ENCODE data around the gene GDPD4. TPM values are rescaled to one million over a fixed set of nuclear protein-coding genes. Genes with fewer than 3 reads are reported as not detected.

GDPD4 gene
- total and polyA plus RNA-seq, 9 of the 15 experiments (the other 6 are each of a cell fraction or from before 2014, with no cell fraction given): 0.40 TPM; not detected in 8

GRCh38 chr11:77340501-77340900 is 39.0 kb upstream of the GDPD4 start:
- ChIA-PET CTCF (ENCODE audit: low intra/inter-chr PET ratio) (no interaction called here), POLR2A (no interaction called here)
- Histone ChIP-seq H2AFZ (ENCODE audit: low read depth, low read length) (no peak overlapping the region), H3K9me3 (replicated peaks; ENCODE audit: control insufficient read depth, insufficient read depth, low read depth, low read length) (no peaks in the 10 kb centered on the region), H3K4me3 (no peak overlapping the region), H3K36me3 (ENCODE audit: control insufficient read depth, insufficient read depth, low read length) (no peaks in the 10 kb centered on the region), H3K27ac (ENCODE audit: extremely low read depth, low read depth, low read length) (no peak overlapping the region), H3K4me2 (ENCODE audit: insufficient read depth, low read length) (no peak overlapping the region), H3K9me1 (ENCODE audit: control insufficient read depth, insufficient read depth, low read length) (no peaks in the 10 kb centered on the region), H4K20me1 (replicated peaks; ENCODE audit: control insufficient read depth, insufficient read depth, low read length) (no peaks in the 10 kb centered on the region), H3K4me1 (replicated peaks in 1 of 2; ENCODE audit: control insufficient read depth in 2 of 2, insufficient read depth in 2 of 2, low read length in 2 of 2) (no peaks in the 10 kb centered on the region), H3K79me2 (ENCODE audit: control insufficient read depth, insufficient read depth, low read length) (no peaks in the 10 kb centered on the region), H3K9ac (ENCODE audit: insufficient read depth in 1 of 2, low read depth in 2 of 2, low read length in 2 of 2) (no peak overlapping the region), H3K27me3 (ENCODE audit: control insufficient read depth in 2 of 2, insufficient read depth in 2 of 2, low read length in 2 of 2) (peaks cover 0 to 4% of the 10 kb centered on the region in 2 experiments; a peak in 2 of 5 replicates)
- intact Hi-C loops (cut with micrococcal nuclease): no loop called here
- 0 out of 2 replicates have a peak, but pooled peaks have one; percentile 9 for TF ChIP-seq TCF3 (CRISPR knock-in tag; IDR thresholded peaks at IDR 0.05)
- no peak for TF ChIP-seq FOXO4 (CRISPR knock-in tag; IDR thresholded peaks at IDR 0.05)
- no peak for ATAC-seq
- no TSS peak for BruUV-seq (replicated peaks)
- in situ Hi-C loops (cut with MboI): no loop called here
- FAIRE-seq: no peak
- DNase-seq (ENCODE audit: extremely low read depth in 1 of 4, low spot score in 3 of 4): no peak
- 0% methylated on average over 3 of the region's 3 CpGs for WGBS (ENCODE audit: insufficient coverage, low coverage, missing lambda C conversion rate)

- H3K4me2 ChIP-seq (ENCODE audit: insufficient read depth, low read length): no peak overlapping the region
- intact Hi-C loops (cut with micrococcal nuclease) (no loop called here), in situ Hi-C loops (cut with MboI) (no loop called here)
- H3K9ac ChIP-seq (ENCODE audit: insufficient read depth in 1 of 2, low read depth in 2 of 2, low read length in 2 of 2): no peak overlapping the region
- no peaks in the 10 kb centered on the region for H3K9me3 ChIP-seq (replicated peaks; ENCODE audit: control insufficient read depth, insufficient read depth, low read depth, low read length)
- POLR2A ChIA-PET: no interaction called here
- H3K27ac ChIP-seq (ENCODE audit: extremely low read depth, low read depth, low read length): no peak overlapping the region
- FAIRE-seq (no peak), DNase-seq (ENCODE audit: extremely low read depth in 1 of 4, low spot score in 3 of 4) (no peak), ATAC-seq (no peak)
- CTCF ChIA-PET (ENCODE audit: low intra/inter-chr PET ratio): no interaction called here
- no peak overlapping the region for H3K4me3 ChIP-seq
- H3K9me1 ChIP-seq (ENCODE audit: control insufficient read depth, insufficient read depth, low read length): no peaks in the 10 kb centered on the region
- no peaks in the 10 kb centered on the region for H3K27me3 ChIP-seq (ENCODE audit: control insufficient read depth in 2 of 2, insufficient read depth in 2 of 2, low read length in 2 of 2)
- no peaks in the 10 kb centered on the region for H3K4me1 ChIP-seq (replicated peaks in 1 of 2; ENCODE audit: control insufficient read depth in 2 of 2, insufficient read depth in 2 of 2, low read length in 2 of 2)
- BruUV-seq (replicated peaks): no TSS peak
- no peaks in the 10 kb centered on the region for H4K20me1 ChIP-seq (replicated peaks; ENCODE audit: control insufficient read depth, insufficient read depth, low read length)
- no peak for TF ChIP-seq SNIP1 (IDR thresholded peaks at IDR 0.05; ENCODE audit: low read depth)
- TF ChIP-seq PCBP1 (IDR thresholded peaks at IDR 0.05; ENCODE audit: low read depth, low read length, poor library complexity, severe bottlenecking): peak; percentile 48
- no peak for TF ChIP-seq DLX4 (CRISPR knock-in tag; IDR thresholded peaks at IDR 0.05)
- TF ChIP-seq RFX5 (IDR thresholded peaks at IDR 0.05; ENCODE audit: low read depth, low read length): no peak
- TF ChIP-seq CEBPZ (IDR thresholded peaks at IDR 0.05; ENCODE audit: borderline replicate concordance, low read depth, low read length): no peak
- TF ChIP-seq NCOA1 (IDR thresholded peaks at IDR 0.05; ENCODE audit: low read depth): no peak
- no peak for TF ChIP-seq SOX6 (IDR thresholded peaks at IDR 0.05)
- no peak for TF ChIP-seq FOS (IDR thresholded peaks at IDR 0.05; ENCODE audit: extremely low read depth, insufficient read length)
- no peaks in the 10 kb centered on the region for H3K79me2 ChIP-seq (ENCODE audit: control insufficient read depth, insufficient read depth, low read length)
- WGBS (ENCODE audit: insufficient coverage, low coverage, missing lambda C conversion rate): 28% methylated on average over 3 of the region's 3 CpGs
- H3K36me3 ChIP-seq (ENCODE audit: control insufficient read depth, insufficient read depth, low read length): no peaks in the 10 kb centered on the region
- H2AFZ ChIP-seq (ENCODE audit: low read depth, low read length): no peak overlapping the region
Measured at GRCh38 chr11:77332259-77332658, 30.8 kb upstream of the GDPD4 start.
